ENCODE results near the gene POC5. TPM values are rescaled to one million over a fixed set of nuclear protein-coding genes. Genes with fewer than 3 reads are reported as not detected.

POC5 gene
- total and polyA plus RNA-seq, 2 of the 8 experiments (the other 6 are each of a cell fraction or from before 2014, with no cell fraction given), result 11.2 to 12.1 TPM

DNA sequence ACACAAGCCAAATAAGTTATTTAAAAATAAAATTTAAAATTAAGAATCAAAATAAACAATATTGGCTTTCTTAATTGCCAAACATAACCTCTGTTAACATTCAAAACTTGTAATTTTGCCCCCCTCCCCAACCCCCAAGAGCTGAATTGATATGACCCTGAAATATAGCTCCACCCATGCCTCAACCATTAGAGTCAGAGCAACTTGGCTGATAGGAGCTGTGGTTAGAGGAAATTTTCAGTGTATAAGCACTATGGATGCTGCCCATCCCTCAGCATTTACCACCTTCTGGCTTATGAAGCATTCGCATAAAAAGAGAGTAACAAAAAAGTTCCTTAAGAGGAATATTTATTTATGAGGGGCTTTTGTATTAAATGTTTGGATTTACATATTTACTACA is 6.1 kb downstream of the POC5 start (continued):
- TF ChIP-seq, protein P1, sequence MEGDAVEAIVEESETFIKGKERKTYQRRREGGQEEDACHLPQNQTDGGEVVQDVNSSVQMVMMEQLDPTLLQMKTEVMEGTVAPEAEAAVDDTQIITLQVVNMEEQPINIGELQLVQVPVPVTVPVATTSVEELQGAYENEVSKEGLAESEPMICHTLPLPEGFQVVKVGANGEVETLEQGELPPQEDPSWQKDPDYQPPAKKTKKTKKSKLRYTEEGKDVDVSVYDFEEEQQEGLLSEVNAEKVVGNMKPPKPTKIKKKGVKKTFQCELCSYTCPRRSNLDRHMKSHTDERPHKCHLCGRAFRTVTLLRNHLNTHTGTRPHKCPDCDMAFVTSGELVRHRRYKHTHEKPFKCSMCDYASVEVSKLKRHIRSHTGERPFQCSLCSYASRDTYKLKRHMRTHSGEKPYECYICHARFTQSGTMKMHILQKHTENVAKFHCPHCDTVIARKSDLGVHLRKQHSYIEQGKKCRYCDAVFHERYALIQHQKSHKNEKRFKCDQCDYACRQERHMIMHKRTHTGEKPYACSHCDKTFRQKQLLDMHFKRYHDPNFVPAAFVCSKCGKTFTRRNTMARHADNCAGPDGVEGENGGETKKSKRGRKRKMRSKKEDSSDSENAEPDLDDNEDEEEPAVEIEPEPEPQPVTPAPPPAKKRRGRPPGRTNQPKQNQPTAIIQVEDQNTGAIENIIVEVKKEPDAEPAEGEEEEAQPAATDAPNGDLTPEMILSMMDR (IDR thresholded peaks at IDR 0.05; ENCODE audit: control extremely low read depth in 1 of 3, insufficient read depth in 1 of 3, low read depth in 1 of 3, low read length in 3 of 3), result no peak

Measured in H1 (cell line).